HEK293 (cell line): Measurements from ENCODE around the gene RB1.

Source experiments
- CTCF ChIA-PET: fragments of 350-600 bp; formaldehyde crosslinking; extraction: SDS; loops from one replicate; lab custom pipeline; 2021; ENCODE audit warnings: antibody characterized with exemption; lab: Yijun Ruan, JAX
- POLR2A ChIA-PET: fragments of 300-600 bp; formaldehyde crosslinking; extraction: SDS; loops from one replicate; lab custom pipeline; 2020; ENCODE audit warnings: antibody characterized with exemption, inconsistent platforms; lab: Yijun Ruan, JAX
- H3K27ac ChIP-seq: fragments of 200-500 bp; sonication (Bioruptor generic); 2 replicates; pipeline ENCODE4 v1.5.1; 2014; ENCODE audit warnings: low read depth, low read length, control low read depth, inconsistent platforms; ENCODE audit errors: extremely low read depth
- H3K36me3 ChIP-seq, 2 experiments: fragments of 200-500 bp in 1 of 2; sonication (Bioruptor generic) in 1 of 2; 1 replicate in 1 of 2; 2 replicates in 1 of 2; pipeline ENCODE4 v1.5.1; 2014 to 2017; ENCODE audit warnings: inconsistent platforms in 2 of 2, low read length in 2 of 2; ENCODE audit not compliant: control insufficient read depth in 2 of 2, insufficient read depth in 1 of 2
- H3K4me1 ChIP-seq: fragments of 200-500 bp; sonication (Bioruptor generic); 2 replicates; pipeline ENCODE4 v1.5.1; 2014; ENCODE audit warnings: mild to moderate bottlenecking, low read length, inconsistent platforms; ENCODE audit not compliant: control insufficient read depth, insufficient read depth
- H3K4me3 ChIP-seq: 2 replicates; pipeline ENCODE4 v1.5.1; 2011; ENCODE audit warnings: low read depth, mild to moderate bottlenecking, control low read depth, low read length, moderate library complexity
- H3K9me3 ChIP-seq: fragments of 200-500 bp; sonication (Bioruptor generic); 2 replicates; pipeline ENCODE4 v1.5.1; 2014; ENCODE audit warnings: low read depth, low read length, inconsistent platforms; ENCODE audit not compliant: control insufficient read depth, insufficient read depth
- GFI1B ChIP-seq: fragments of 450-650 bp; formaldehyde crosslinking; IDR thresholded peaks from 2 replicates; pipeline ENCODE4 v1.5.1; 2016; ENCODE audit warnings: missing biosample characterization, missing genetic modification characterization
- HOXA7 ChIP-seq: sonication (generic); formaldehyde crosslinking; IDR thresholded peaks from 2 replicates; pipeline ENCODE4 v1.8.1; 2022; ENCODE audit warnings: missing genetic modification reagents, borderline replicate concordance
- OVOL3 ChIP-seq: fragments of 450-650 bp; formaldehyde crosslinking; IDR thresholded peaks from 2 replicates; pipeline ENCODE4 v1.5.1; 2016; ENCODE audit warnings: missing biosample characterization, missing genetic modification characterization
- PATZ1 ChIP-seq: fragments of 450-650 bp; formaldehyde crosslinking; IDR thresholded peaks from 2 replicates; pipeline ENCODE4 v1.5.1; 2016; ENCODE audit warnings: missing biosample characterization, missing genetic modification characterization
- REPIN1 ChIP-seq: fragments of 450-650 bp; formaldehyde crosslinking; IDR thresholded peaks from 2 replicates; pipeline ENCODE4 v1.5.1; 2017; ENCODE audit warnings: missing biosample characterization, missing genetic modification characterization, low read depth
- ZBTB6 ChIP-seq: fragments of 450-650 bp; formaldehyde crosslinking; IDR thresholded peaks from 2 replicates; pipeline ENCODE4 v1.5.1; 2017; ENCODE audit warnings: missing biosample characterization, missing genetic modification characterization
- ZNF148 ChIP-seq: fragments of 450-650 bp; formaldehyde crosslinking; IDR thresholded peaks from 2 replicates; pipeline ENCODE4 v1.5.0; 2017; ENCODE audit warnings: missing biosample characterization, missing genetic modification characterization, borderline replicate concordance
- ZNF16 ChIP-seq: fragments of 450-650 bp; formaldehyde crosslinking; IDR thresholded peaks from 2 replicates; pipeline ENCODE4 v1.5.1; 2016; ENCODE audit warnings: low read depth, missing biosample characterization, missing genetic modification characterization
- ZNF174 ChIP-seq: fragments of 450-650 bp; formaldehyde crosslinking; IDR thresholded peaks from 2 replicates; pipeline ENCODE4 v1.5.0; 2017; ENCODE audit warnings: missing biosample characterization, mild to moderate bottlenecking, missing genetic modification characterization
- ZNF202 ChIP-seq: fragments of 450-650 bp; formaldehyde crosslinking; IDR thresholded peaks from 2 replicates; pipeline ENCODE4 v1.5.1; 2016; ENCODE audit warnings: missing biosample characterization, missing genetic modification characterization, borderline replicate concordance
- ZNF24 ChIP-seq: fragments of 450-650 bp; formaldehyde crosslinking; IDR thresholded peaks from 2 replicates; pipeline ENCODE4 v1.5.1; 2016; ENCODE audit warnings: missing biosample characterization, missing genetic modification characterization
- ZNF26 ChIP-seq: fragments of 450-650 bp; formaldehyde crosslinking; IDR thresholded peaks from 2 replicates; pipeline ENCODE4 v1.5.1; 2016; ENCODE audit warnings: missing biosample characterization, missing genetic modification characterization
- ZNF311 ChIP-seq: fragments of 450-650 bp; formaldehyde crosslinking; IDR thresholded peaks from 2 replicates; pipeline ENCODE4 v1.5.1; 2017; ENCODE audit warnings: missing biosample characterization, missing genetic modification characterization, borderline replicate concordance
- ZNF404 ChIP-seq: fragments of 450-650 bp; formaldehyde crosslinking; IDR thresholded peaks from 2 replicates; pipeline ENCODE4 v1.5.1; 2017; ENCODE audit warnings: missing biosample characterization, missing genetic modification characterization
- ZNF513 ChIP-seq: fragments of 450-650 bp; IDR thresholded peaks from 2 replicates; pipeline ENCODE4 v1.5.1; 2018; ENCODE audit warnings: missing biosample characterization, missing genetic modification characterization
- ZNF571 ChIP-seq: fragments of 450-650 bp; formaldehyde crosslinking; IDR thresholded peaks from 2 replicates; pipeline ENCODE4 v1.5.0; 2017; ENCODE audit warnings: missing biosample characterization, missing genetic modification characterization
- ZNF639 ChIP-seq: fragments of 450-650 bp; formaldehyde crosslinking; IDR thresholded peaks from 2 replicates; pipeline ENCODE4 v1.5.1; 2016; ENCODE audit warnings: missing biosample characterization, missing genetic modification characterization
- ZNF677 ChIP-seq: fragments of 450-650 bp; IDR thresholded peaks from 2 replicates; pipeline ENCODE4 v1.5.0; 2018; ENCODE audit warnings: missing biosample characterization, mild to moderate bottlenecking, missing genetic modification characterization, moderate library complexity
- ZNF776 ChIP-seq: fragments of 450-650 bp; formaldehyde crosslinking; IDR thresholded peaks from 2 replicates; pipeline ENCODE4 v1.5.0; 2017; ENCODE audit warnings: missing biosample characterization, missing genetic modification characterization, borderline replicate concordance
- ZNF777 ChIP-seq: fragments of 450-650 bp; formaldehyde crosslinking; IDR thresholded peaks from 2 replicates; pipeline ENCODE4 v1.5.1; 2017; ENCODE audit warnings: missing biosample characterization, missing genetic modification characterization, borderline replicate concordance
- ZNF830 ChIP-seq: fragments of 450-650 bp; IDR thresholded peaks from 2 replicates; pipeline ENCODE4 v1.5.0; 2018; ENCODE audit warnings: missing biosample characterization, missing genetic modification characterization, low read depth, mild to moderate bottlenecking, moderate library complexity

Gene RB1

GRCh38 chr13:48491423-48492095 is 188.0 kb downstream of the RB1 start:
- Histone ChIP-seq H3K36me3 (no peaks in the 10 kb centered on the region), H3K4me3 (no peak overlapping the region), H3K4me1 (peaks cover 7% of the 10 kb centered on the region), H3K27ac (no peak overlapping the region), H3K9me3 (no peaks in the 10 kb centered on the region)
- CTCF ChIA-PET, result no interaction called here
- POLR2A ChIA-PET, result no interaction called here
- TF ChIP-seq HOXA7 (CRISPR knock-in tag) (no peak), ZNF639 (tag by site-specific recombination) (no peak), ZNF513 (tag by site-specific recombination) (no peak), GFI1B (tag by site-specific recombination) (no peak), ZNF777 (tag by site-specific recombination) (no peak), ZNF830 (tag by site-specific recombination) (no peak), ZNF404 (tag by site-specific recombination) (no peak)

- ChIA-PET CTCF (no interaction called here), POLR2A (no interaction called here)
- TF ChIP-seq ZBTB6 (no peak), OVOL3 (no peak), ZNF174 (no peak), ZNF677 (tag by site-specific recombination) (no peak)
- no peak overlapping the region for H3K4me3 ChIP-seq
- H3K4me1 ChIP-seq, result peaks cover 7% of the 10 kb centered on the region
- no peaks in the 10 kb centered on the region for H3K9me3 ChIP-seq
- no peak overlapping the region for H3K27ac ChIP-seq
- no peaks in the 10 kb centered on the region for H3K36me3 ChIP-seq
Measured at GRCh38 chr13:48492096-48492440, 188.5 kb downstream of the RB1 start.

- POLR2A ChIA-PET, result no interaction called here
- no peak for TF ChIP-seq ZNF202 (tag by site-specific recombination)
- no peak for TF ChIP-seq ZNF776 (tag by site-specific recombination)
- no peak for TF ChIP-seq ZNF16 (tag by site-specific recombination)
- TF ChIP-seq ZNF311 (tag by site-specific recombination), result no peak
- no peak for TF ChIP-seq PATZ1 (tag by site-specific recombination)
- TF ChIP-seq REPIN1 (tag by site-specific recombination), result no peak
- TF ChIP-seq ZNF571 (tag by site-specific recombination), result no peak
- TF ChIP-seq ZNF148 (tag by site-specific recombination), result no peak
- TF ChIP-seq ZNF24 (tag by site-specific recombination), result no peak
- TF ChIP-seq ZNF26 (tag by site-specific recombination), result no peak
Measured at GRCh38 chr13:48492470-48493065, 189.0 kb downstream of the RB1 start.

More at GRCh38 chr13:48492470-48493065, 189.0 kb downstream of the RB1 start:
- no peak overlapping the region for H3K4me3 ChIP-seq
- H3K27ac ChIP-seq, result no peak overlapping the region
- H3K4me1 ChIP-seq, result peaks cover 7% of the 10 kb centered on the region
- no peaks in the 10 kb centered on the region for H3K9me3 ChIP-seq
- H3K36me3 ChIP-seq, result no peaks in the 10 kb centered on the region
- CTCF ChIA-PET, result no interaction called here
